PC-3 (cell line): Measurements from ENCODE around the gene VSIG10L2. TPM values are rescaled to one million over a fixed set of nuclear protein-coding genes. Genes with fewer than 3 reads are reported as not detected.

ENCODE experiments used
- ATAC-seq: fragments of 200-7000 bp; cut with Tn5 transposase; 2 replicates; pipeline ENCODE4 v1.9.1; 2020; ENCODE audit warnings: mild to moderate bottlenecking, moderate library complexity
- BruUV-seq: library from RNA; stranded (reverse); fragments of 400-500 nt; replicated peaks from 2 replicates; lab custom pipeline; 2021; lab: Mats Ljungman, UMichigan
- CTCF ChIA-PET: fragments of 300-600 bp; sonication (Branson Sonifier 250); formaldehyde crosslinking; loops from one replicate; lab custom pipeline; 2022; ENCODE audit warnings: antibody characterized with exemption; lab: Charles Lee
- POLR2A ChIA-PET: fragments of 300-600 bp; sonication (Branson Sonifier 250); formaldehyde crosslinking; loops from one replicate; lab custom pipeline; 2022; ENCODE audit warnings: antibody characterized with exemption; ENCODE audit not compliant: unreplicated experiment; lab: Charles Lee
- DNase-seq: peaks from one replicate; pipeline ENCODE4 v3.0.0-alpha.2; 2015
- H2AFZ ChIP-seq: fragments of 300-600 bp; sonication (generic); 2 replicates; pipeline ENCODE4 v1.6.0; 2016; ENCODE audit warnings: antibody characterized with exemption, low read length
- H3F3A ChIP-seq: fragments of 300-600 bp; sonication (generic); one replicate; pipeline ENCODE4 v1.6.0; 2017; ENCODE audit warnings: antibody characterized with exemption, low read length, control low read depth, mild to moderate bottlenecking; ENCODE audit not compliant: unreplicated experiment
- H3K27ac ChIP-seq: fragments of 300-600 bp; sonication (generic); 2 replicates; pipeline ENCODE4 v1.5.1; 2016; ENCODE audit warnings: mild to moderate bottlenecking, low read length
- H3K27me3 ChIP-seq: fragments of 300-600 bp; sonication (generic); 2 replicates; pipeline ENCODE4 v1.6.1; 2016; ENCODE audit warnings: low read length, mixed read lengths
- H3K36me3 ChIP-seq: fragments of 300-600 bp; sonication (generic); 2 replicates; pipeline ENCODE4 v1.6.1; 2016; ENCODE audit warnings: low read depth, mixed run types, low read length, mixed read lengths
- H3K4me1 ChIP-seq: fragments of 300-600 bp; sonication (generic); 2 replicates; pipeline ENCODE4 v1.5.1; 2016; ENCODE audit warnings: low read length; ENCODE audit not compliant: insufficient read depth
- H3K4me2 ChIP-seq: fragments of 300-600 bp; sonication (generic); 2 replicates; pipeline ENCODE4 v1.6.0; 2016; ENCODE audit warnings: low read length
- H3K4me3 ChIP-seq: fragments of 300-600 bp; sonication (generic); 2 replicates; pipeline ENCODE4 v1.5.1; 2016; ENCODE audit warnings: mild to moderate bottlenecking, low read length, mixed read lengths
- H3K79me2 ChIP-seq: fragments of 300-600 bp; sonication (generic); 2 replicates; pipeline ENCODE4 v1.6.1; 2017; ENCODE audit warnings: low read length, mixed read lengths
- H3K9ac ChIP-seq: fragments of 300-600 bp; sonication (generic); 2 replicates; pipeline ENCODE4 v1.6.0; 2016; ENCODE audit warnings: mild to moderate bottlenecking, low read length
- H3K9me2 ChIP-seq: fragments of 300-600 bp; sonication (generic); replicated peaks from 2 replicates; pipeline ENCODE4 v1.6.1; 2016; ENCODE audit warnings: mixed run types, low read length, mixed read lengths
- H3K9me3 ChIP-seq: fragments of 300-600 bp; sonication (generic); 2 replicates; pipeline ENCODE4 v1.6.1; 2016; ENCODE audit warnings: low read length, mixed read lengths
- H4K20me1 ChIP-seq: fragments of 300-600 bp; sonication (generic); 2 replicates; pipeline ENCODE4 v1.6.1; 2016; ENCODE audit warnings: low read length, mixed read lengths
- CTCF ChIP-seq: fragments of 300-600 bp; sonication (generic); conservative IDR thresholded peaks from 2 replicates; pipeline ENCODE4 v1.5.1; 2017; ENCODE audit warnings: antibody characterized with exemption, low read depth, mild to moderate bottlenecking, low read length
- EZH2 ChIP-seq: fragments of 300-600 bp; sonication (generic); IDR thresholded peaks from one replicate; pipeline ENCODE4 v1.6.1; 2017; ENCODE audit warnings: antibody characterized with exemption, mild to moderate bottlenecking, low read length; ENCODE audit not compliant: unreplicated experiment
- EZH2phosphoT487 ChIP-seq: fragments of 300-600 bp; sonication (generic); IDR thresholded peaks from 2 replicates; pipeline ENCODE4 v1.6.1; 2018; ENCODE audit warnings: mild to moderate bottlenecking, antibody characterized with exemption, low read length, borderline replicate concordance
- intact Hi-C: fragments of 100-400 bp; cut with micrococcal nuclease; formaldehyde crosslinking; loops from 2 replicates; pipeline ENCODE4 v1.9.0; 2023
- total RNA-seq: library from RNA; depleted of rRNA; stranded (reverse); fragments of >200 nt; gene quantifications from 2 replicates; pipeline ENCODE4 v1.2.3, GENCODE V29; 2014

VSIG10L2 gene
- total RNA-seq, 1 experiment from 2014 or later = not detected

GRCh38 chr11:125948278-125949051 lies 2.6 kb downstream of the VSIG10L2 start:
- no peak overlapping the region for H2AFZ ChIP-seq
- no peak overlapping the region for H3K27ac ChIP-seq
- H3K36me3 ChIP-seq = no peaks in the 10 kb centered on the region
- H3K27me3 ChIP-seq = no peaks in the 10 kb centered on the region
- ATAC-seq (no peak), DNase-seq (no peak)
- H4K20me1 ChIP-seq = no peaks in the 10 kb centered on the region
- no peak overlapping the region for H3K4me2 ChIP-seq
- H3K9me3 ChIP-seq = no peaks in the 10 kb centered on the region
- ChIA-PET CTCF (no interaction called here), POLR2A (no interaction called here)
- H3K4me1 ChIP-seq = peaks cover 16% of the 10 kb centered on the region
- H3F3A ChIP-seq = no peaks in the 10 kb centered on the region
- no peak overlapping the region for H3K4me3 ChIP-seq
- no peaks in the 10 kb centered on the region for H3K9me2 ChIP-seq
- intact Hi-C loops = no loop called here
- TF ChIP-seq EZH2 (no peak), EZH2phosphoT487 (no peak), CTCF (no peak)
- no peaks in the 10 kb centered on the region for H3K79me2 ChIP-seq
- no peak overlapping the region for H3K9ac ChIP-seq
- BruUV-seq = no TSS peak

- Histone ChIP-seq H3K36me3 (no peaks in the 10 kb centered on the region), H3K9ac (no peak overlapping the region), H3K9me3 (no peaks in the 10 kb centered on the region), H3K4me2 (no peak overlapping the region), H2AFZ (no peak overlapping the region), H4K20me1 (no peaks in the 10 kb centered on the region), H3F3A (no peaks in the 10 kb centered on the region), H3K4me3 (no peak overlapping the region), H3K79me2 (no peaks in the 10 kb centered on the region), H3K4me1 (peaks cover 16% of the 10 kb centered on the region), H3K27ac (no peak overlapping the region), H3K9me2 (no peaks in the 10 kb centered on the region), H3K27me3 (no peaks in the 10 kb centered on the region)
- TF ChIP-seq CTCF (no peak), EZH2phosphoT487 (no peak), EZH2 (no peak)
- intact Hi-C loops = no loop called here
- DNase-seq (no peak), ATAC-seq (no peak)
- BruUV-seq = no TSS peak
- POLR2A ChIA-PET = no interaction called here
- CTCF ChIA-PET = no interaction called here
Measured at GRCh38 chr11:125949271-125950177, 3.7 kb downstream of the VSIG10L2 start.

GRCh38 chr11:125950178-125950490 lies 4.3 kb downstream of the VSIG10L2 start:
- POLR2A ChIA-PET = no interaction called here
- H3K9me2 ChIP-seq = no peaks in the 10 kb centered on the region

More at GRCh38 chr11:125950178-125950490, 4.3 kb downstream of the VSIG10L2 start:
- Histone ChIP-seq H3K27ac (no peak overlapping the region), H3K36me3 (no peaks in the 10 kb centered on the region), H3F3A (no peaks in the 10 kb centered on the region), H3K4me3 (no peak overlapping the region), H4K20me1 (no peaks in the 10 kb centered on the region), H2AFZ (no peak overlapping the region), H3K9me3 (no peaks in the 10 kb centered on the region), H3K4me1 (peaks cover 16% of the 10 kb centered on the region), H3K27me3 (no peaks in the 10 kb centered on the region), H3K4me2 (no peak overlapping the region), H3K9ac (no peak overlapping the region), H3K79me2 (no peaks in the 10 kb centered on the region)
- intact Hi-C loops = no loop called here
- TF ChIP-seq EZH2 (no peak), EZH2phosphoT487 (no peak), CTCF (no peak)
- CTCF ChIA-PET = no interaction called here
- ATAC-seq (no peak), DNase-seq (no peak)
- no TSS peak for BruUV-seq
